NOMO-1 treated with DMSO at 0.1 percent for 48 hours (cell line): ENCODE data around the gene LRRTM4.

Experiments used
- DNase-seq: peaks from one replicate; lab custom pipeline; 2025; ENCODE audit not compliant: unreplicated experiment; lab: John Stamatoyannopoulos, UW

Gene LRRTM4

GRCh38 chr2:77479395-77479794 is 42.8 kb downstream of the LRRTM4 start:
- no peak for DNase-seq

- DNase-seq = no peak
These were observed 52.1 kb downstream of the LRRTM4 start for GRCh38 chr2:77470096-77470495.

DNA sequence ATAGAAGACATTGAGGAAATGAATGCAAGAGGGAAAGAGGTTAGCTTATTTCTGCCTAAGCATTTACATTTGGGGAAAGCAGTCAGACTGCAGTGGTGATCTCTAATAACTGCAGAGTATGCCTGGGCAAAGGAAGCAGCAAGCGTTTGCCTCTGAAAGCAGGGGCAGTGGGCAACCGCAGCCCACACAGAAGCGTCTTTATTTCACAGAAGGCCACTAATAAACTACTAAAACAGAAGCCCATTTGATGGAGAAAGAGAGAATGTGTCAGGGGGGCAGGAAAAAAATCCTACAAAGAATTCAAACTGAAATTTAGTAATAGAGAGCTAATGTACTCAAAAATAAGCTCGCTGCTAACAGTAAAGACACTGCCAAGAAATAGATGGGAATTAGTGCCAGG is 53.1 kb downstream of the LRRTM4 start:
- DNase-seq = no peak

DNA sequence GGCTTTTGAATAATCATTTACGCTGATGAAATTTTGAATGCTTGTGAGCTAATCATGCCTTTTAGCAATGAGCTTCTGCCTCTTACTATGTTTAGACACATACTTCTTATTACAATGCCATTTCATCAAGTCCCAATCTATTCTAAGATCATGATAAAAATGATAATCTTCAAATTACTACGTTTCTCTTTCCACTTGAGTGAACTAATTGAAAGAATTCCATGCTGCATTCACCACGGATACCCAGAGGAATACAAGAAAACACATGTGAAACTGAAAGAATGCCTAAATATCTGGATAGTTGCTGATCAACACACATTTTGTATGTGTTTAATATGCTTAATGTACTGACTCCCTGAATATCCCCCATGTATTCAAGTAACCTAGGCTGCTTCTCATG is 62.3 kb downstream of the LRRTM4 start:
- no peak for DNase-seq

DNA sequence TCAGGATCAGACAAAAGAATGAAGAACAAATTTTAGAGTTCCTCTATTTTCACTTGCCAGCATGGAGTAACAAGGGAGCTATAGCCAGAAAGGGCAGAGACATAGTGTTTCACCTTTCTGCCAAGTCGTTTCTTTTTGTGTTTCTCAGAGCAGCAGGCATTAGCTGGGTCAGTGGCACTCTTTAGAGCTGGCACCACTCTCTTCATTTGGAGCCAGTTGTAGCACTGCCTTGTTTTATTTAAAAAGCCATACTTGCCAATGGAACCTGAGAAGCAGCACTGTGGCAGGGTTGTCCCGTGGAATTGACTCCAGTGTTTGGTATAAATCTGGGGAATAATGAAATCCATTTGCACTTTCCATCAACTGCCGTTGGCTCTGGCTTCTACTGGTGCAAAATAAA is 64.0 kb downstream of the LRRTM4 start:
- no peak for DNase-seq

GRCh38 chr2:77457665-77458064 is 64.5 kb downstream of the LRRTM4 start:
- no peak for DNase-seq

DNA sequence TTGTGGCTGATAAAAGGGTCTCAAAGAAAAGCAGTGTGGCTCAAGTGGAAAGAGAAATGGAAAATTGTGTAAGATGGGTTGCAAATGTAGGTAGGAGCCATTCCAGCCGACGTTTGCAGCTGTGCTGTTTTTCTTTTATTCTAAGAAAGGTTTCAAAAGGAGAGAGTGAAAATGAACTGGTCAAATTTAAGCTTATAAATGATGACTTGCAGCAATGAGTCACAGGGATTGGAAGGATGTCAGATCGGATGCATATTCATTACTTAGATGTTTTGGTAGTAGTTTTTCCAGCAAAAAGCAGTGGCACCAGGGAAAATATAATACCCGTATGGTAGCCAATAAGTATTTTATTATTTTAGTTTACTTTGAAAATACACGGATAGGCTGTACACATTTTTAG is 79.1 kb downstream of the LRRTM4 start:
- DNase-seq = no peak

DNA sequence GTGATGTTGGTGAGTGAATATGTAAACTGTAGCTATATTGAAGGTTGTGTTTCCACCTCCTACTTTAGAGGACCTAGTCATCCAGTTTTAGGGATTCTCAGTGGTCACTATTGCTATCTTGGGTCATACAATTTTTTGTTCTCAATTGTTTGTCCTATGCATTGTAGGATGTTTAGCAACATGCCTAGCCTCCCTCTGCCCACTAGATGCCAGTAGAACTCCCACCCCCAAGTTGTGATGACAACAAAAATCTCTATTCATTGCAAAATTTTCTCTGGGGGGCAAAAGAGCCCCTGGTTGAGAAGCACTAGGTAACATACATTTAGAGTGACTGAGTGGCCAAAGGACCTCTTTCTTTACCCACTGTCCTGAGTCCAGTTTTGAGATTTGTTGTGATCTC is 87.3 kb downstream of the LRRTM4 start:
- no peak for DNase-seq

- no peak for DNase-seq
These were observed 93.2 kb downstream of the LRRTM4 start for GRCh38 chr2:77428946-77429345.

DNA sequence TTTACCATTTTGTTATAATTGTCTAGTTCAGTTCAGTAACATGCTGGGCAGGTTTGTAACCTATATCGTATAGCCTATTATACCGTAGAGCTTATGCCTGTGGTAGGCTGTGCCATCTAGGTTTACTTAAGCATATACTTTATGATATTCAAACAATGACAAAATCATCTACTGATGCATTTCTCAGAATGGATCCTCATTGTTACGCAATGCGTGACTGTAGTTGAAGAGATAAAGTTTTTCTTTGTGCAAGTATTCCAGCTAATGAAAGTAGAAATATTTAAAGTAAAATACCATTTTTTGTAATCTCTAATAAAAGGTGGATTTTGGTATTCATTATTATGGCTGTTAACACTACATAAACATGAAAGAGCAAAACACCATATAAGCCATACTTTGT is 100.2 kb downstream of the LRRTM4 start:
- no peak for DNase-seq

DNA sequence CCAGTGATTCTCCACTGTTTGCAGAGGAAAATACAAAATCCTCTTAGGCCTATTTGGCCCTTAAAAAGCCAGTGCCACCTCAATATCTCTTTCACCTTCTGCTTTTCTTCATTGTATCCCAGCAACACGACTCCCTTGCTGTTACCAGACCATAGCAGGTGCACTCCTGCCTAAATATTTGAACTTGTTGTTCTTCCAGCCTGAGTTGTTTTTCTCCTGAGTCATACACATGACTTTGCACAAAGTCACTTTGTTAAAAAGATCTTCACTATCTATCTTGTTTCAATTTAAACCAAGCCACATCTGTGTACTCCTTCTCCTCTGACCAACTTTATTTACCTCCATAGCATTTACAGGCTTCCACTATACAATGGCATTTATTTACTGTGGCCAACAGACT is 103.6 kb downstream of the LRRTM4 start:
- DNase-seq = no peak

DNA sequence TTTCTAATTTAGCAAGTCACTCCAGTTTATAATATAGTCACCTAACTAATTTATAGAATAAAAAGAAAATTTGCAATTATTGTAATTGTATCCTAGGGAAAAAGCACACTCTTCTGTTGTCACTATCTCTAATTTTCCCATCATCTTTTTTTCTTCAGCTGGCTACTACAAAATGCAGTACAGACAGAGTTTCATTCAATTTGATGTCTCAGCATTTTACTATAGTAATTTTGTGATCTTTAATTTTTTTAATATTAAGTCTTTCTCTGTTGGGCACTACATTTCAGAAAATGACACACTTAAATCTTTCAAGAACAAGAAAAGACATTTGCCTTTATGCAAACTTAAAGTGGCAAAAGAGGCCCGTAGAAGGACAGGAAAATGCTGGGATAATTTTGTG is 118.0 kb downstream of the LRRTM4 start:
- DNase-seq = no peak

GRCh38 chr2:77398970-77399600 is 123.1 kb downstream of the LRRTM4 start:
- DNase-seq = no peak

DNA sequence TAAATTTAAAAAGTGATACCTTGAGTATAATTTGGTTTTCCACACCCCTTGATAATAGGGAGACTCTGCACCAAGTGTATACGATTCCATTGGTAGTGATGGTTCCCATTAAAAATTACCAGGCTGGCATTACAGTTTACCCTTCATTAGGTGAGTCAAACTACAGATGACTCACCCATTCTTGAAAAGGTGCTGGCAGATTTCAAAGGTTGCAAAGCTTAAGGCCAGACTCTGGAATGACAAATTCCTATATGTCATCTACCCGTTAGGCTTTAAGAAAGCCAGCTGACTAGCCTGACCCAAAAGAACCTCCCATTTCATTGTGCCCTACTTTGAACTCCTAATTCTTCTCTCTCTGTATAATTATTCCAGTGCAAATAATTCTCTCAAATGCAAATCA is 124.4 kb downstream of the LRRTM4 start:
- no peak for DNase-seq

DNA sequence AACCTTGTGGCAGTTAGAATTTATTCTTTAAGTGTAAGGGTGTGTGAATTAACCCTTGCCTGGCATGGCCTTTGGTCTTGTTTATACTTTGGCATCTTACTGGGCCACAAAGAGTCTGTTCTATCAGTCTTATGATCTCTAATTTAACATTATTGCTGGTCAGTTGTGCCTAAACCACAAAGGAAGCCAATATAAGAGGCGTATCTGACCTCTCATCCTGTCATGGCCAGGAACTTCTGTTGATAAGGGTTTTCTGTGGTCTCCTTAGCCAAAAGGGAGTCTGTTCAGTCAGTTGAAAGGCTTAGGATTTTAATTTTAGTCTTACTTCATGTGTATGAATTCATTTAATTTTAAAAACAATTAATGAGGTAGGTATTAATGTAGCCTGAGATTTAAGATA is 127.2 kb downstream of the LRRTM4 start:
- no peak for DNase-seq

- no peak for DNase-seq
These were observed 131.1 kb downstream of the LRRTM4 start for GRCh38 chr2:77391119-77391518.

GRCh38 chr2:77387324-77387723 is 134.9 kb downstream of the LRRTM4 start:
- DNase-seq = no peak

DNA sequence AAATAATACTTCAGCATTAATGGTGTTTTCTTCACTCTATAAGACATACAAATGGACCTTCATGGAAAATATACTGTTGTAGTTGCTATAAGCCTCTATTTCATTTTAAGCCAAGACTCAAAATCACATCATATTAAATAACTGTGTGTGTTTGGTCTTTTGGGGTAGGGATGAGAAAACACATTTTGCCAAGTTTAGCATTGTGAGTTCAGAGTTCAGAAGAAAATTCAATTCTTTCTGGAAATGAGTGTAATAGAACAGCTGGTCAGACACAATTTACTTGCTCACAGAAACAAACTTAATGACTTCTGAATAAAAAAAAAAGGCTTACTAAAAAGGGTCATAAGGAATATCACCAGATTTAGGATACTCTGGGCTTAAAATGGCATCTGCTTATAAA is 149.5 kb downstream of the LRRTM4 start:
- DNase-seq = no peak

- no peak for DNase-seq
These were observed 151.7 kb downstream of the LRRTM4 start for GRCh38 chr2:77370511-77370910.

GRCh38 chr2:77363277-77363676 is 158.9 kb downstream of the LRRTM4 start:
- no peak for DNase-seq

GRCh38 chr2:77348821-77349220 is 173.4 kb downstream of the LRRTM4 start:
- no peak for DNase-seq

GRCh38 chr2:77336013-77336412 is 186.2 kb downstream of the LRRTM4 start:
- no peak for DNase-seq

DNA sequence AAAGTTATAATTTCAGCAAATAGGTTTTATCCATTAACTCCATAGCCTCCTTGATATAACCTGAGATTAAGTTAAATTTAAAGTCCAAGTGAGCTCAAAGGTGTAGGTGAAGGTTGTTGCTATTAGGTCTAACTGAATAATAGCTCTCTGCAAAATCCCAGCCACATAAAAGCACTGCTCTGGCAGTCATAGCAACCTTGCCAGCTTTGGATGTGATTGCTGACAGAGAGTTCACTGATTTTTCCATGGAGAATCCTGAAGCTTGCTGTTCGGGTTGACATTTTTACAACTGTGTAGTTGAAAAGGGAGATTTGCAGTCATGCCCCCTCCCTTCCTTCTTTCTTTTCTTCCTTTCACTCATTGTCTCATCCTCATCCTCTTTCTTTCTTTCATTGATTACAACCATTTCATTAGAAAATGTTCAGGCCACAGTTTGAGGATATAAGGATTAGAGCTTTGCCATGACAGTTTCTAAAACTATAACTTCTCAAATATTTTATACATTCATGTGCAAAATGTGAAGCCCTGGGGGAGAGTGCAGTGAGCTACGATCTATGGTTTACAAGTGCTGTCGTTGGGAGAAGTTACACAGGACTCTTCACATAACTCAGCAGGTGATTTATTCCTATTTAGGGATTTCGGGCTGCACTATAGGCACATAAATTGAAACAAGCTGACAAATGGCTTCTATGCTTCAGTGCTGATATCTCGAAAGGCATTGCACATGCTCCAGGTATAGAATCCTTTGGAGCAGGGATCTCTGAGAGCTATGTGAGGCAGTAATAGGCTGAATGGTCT is 193.8 kb downstream of the LRRTM4 start:
- DNase-seq = no peak
